Lower lobe of right lung (tissue), 2 donors: ENCODE measurements around the gene EXPH5. TPM values are rescaled to one million over a fixed set of nuclear protein-coding genes. Genes with fewer than 3 reads are reported as not detected.

ENCODE experiments used
- ATAC-seq, 2 donors: fragments of 200-7000 bp; cut with Tn5 transposase; one replicate each; pipeline ENCODE4 v1.9.1; 2020 to 2022; ENCODE audit warnings: mild to moderate bottlenecking in 2 of 2, moderate library complexity in 2 of 2
- DNase-seq: peaks from one replicate; pipeline ENCODE4 v3.0.0-alpha.2; 2020
- H3K27ac ChIP-seq: fragments of 200-600 bp; one replicate; pipeline ENCODE4 v1.8.0; 2022
- H3K27me3 ChIP-seq: fragments of 200-600 bp; one replicate; pipeline ENCODE4 v1.8.0; 2022; ENCODE audit warnings: low read depth
- H3K36me3 ChIP-seq: fragments of 200-600 bp; one replicate; pipeline ENCODE4 v1.8.0; 2022; ENCODE audit warnings: mild to moderate bottlenecking
- H3K4me1 ChIP-seq: fragments of 200-600 bp; one replicate; pipeline ENCODE4 v1.8.0; 2022
- H3K4me3 ChIP-seq: fragments of 200-600 bp; one replicate; pipeline ENCODE4 v1.8.0; 2022; ENCODE audit warnings: mild to moderate bottlenecking
- H3K9me3 ChIP-seq: fragments of 200-600 bp; one replicate; pipeline ENCODE4 v1.8.0; 2022
- CTCF ChIP-seq: fragments of 200-600 bp; IDR thresholded peaks from one replicate; pipeline ENCODE4 v1.8.0; 2022; ENCODE audit warnings: antibody characterized with exemption, mild to moderate bottlenecking
- intact Hi-C: fragments of 100-400 bp; cut with DNase I; formaldehyde crosslinking; loops from one replicate; pipeline ENCODE4 v1.11.0; 2022
- total RNA-seq: library from RNA; stranded (reverse); fragmentation: NEBNext Ultra II Directional; extraction: Animal tissue kit (Norgen Biotek cat#: 25700); gene quantifications from one replicate; pipeline ENCODE4 v1.2.1, GENCODE V29; 2021
- donor health status: DM: no; HTN: yes; CAD: no; lungs with severe emphysema.

EXPH5 gene
- total RNA-seq, 1 donor from 2014 or later, result 34.9 TPM

GRCh38 chr11:108508653-108509593, 84.6 kb downstream of the EXPH5 start:
- ATAC-seq, result no peak
- intact Hi-C loops, result no loop called here
- Histone ChIP-seq H3K4me1 (no peaks in the 10 kb centered on the region), H3K9me3 (no peaks in the 10 kb centered on the region), H3K36me3 (peaks cover 9% of the 10 kb centered on the region), H3K27ac (no peak overlapping the region), H3K4me3 (no peak overlapping the region), H3K27me3 (no peaks in the 10 kb centered on the region)
- no peak for DNase-seq
- no peak for TF ChIP-seq CTCF

- no peak for TF ChIP-seq CTCF
- intact Hi-C loops, result no loop called here
- Histone ChIP-seq H3K27ac (no peak overlapping the region), H3K36me3 (no peaks in the 10 kb centered on the region), H3K27me3 (no peaks in the 10 kb centered on the region), H3K4me3 (no peak overlapping the region), H3K4me1 (peaks cover 5% of the 10 kb centered on the region), H3K9me3 (no peaks in the 10 kb centered on the region)
- ATAC-seq, result no peak
- no peak for DNase-seq
Measured at GRCh38 chr11:108501396-108501795, 92.2 kb downstream of the EXPH5 start.

GRCh38 chr11:108500721-108501120, 92.8 kb downstream of the EXPH5 start:
- Histone ChIP-seq H3K27me3 (no peaks in the 10 kb centered on the region), H3K4me3 (no peak overlapping the region), H3K4me1 (peaks cover 5% of the 10 kb centered on the region), H3K36me3 (no peaks in the 10 kb centered on the region), H3K9me3 (no peaks in the 10 kb centered on the region), H3K27ac (no peak overlapping the region)
- TF ChIP-seq CTCF, result no peak
- DNase-seq (no peak), ATAC-seq (no peak)
- intact Hi-C loops, result no loop called here

GRCh38 chr11:108500169-108500568, 93.4 kb downstream of the EXPH5 start:
- peaks cover 5% of the 10 kb centered on the region for H3K4me1 ChIP-seq
- no peak overlapping the region for H3K27ac ChIP-seq
- H3K36me3 ChIP-seq, result no peaks in the 10 kb centered on the region
- DNase-seq (no peak), ATAC-seq (no peak)
- H3K9me3 ChIP-seq, result no peaks in the 10 kb centered on the region
- intact Hi-C loops, result no loop called here
- H3K4me3 ChIP-seq, result no peak overlapping the region
- H3K27me3 ChIP-seq, result no peaks in the 10 kb centered on the region
- no peak for TF ChIP-seq CTCF

GRCh38 chr11:108498816-108499408, 94.7 kb downstream of the EXPH5 start:
- Histone ChIP-seq H3K4me1 (peaks cover 5% of the 10 kb centered on the region), H3K27ac (peak overlapping the region; percentile 94), H3K4me3 (peak overlapping the region; percentile 78), H3K9me3 (no peaks in the 10 kb centered on the region), H3K27me3 (no peaks in the 10 kb centered on the region), H3K36me3 (no peaks in the 10 kb centered on the region)
- intact Hi-C loops, result no loop called here
- DNase-seq (no peak), ATAC-seq (no peak)
- TF ChIP-seq CTCF, result no peak
